Articular chondrocyte of knee joint (primary cell): ENCODE measurements around the gene CDC34. TPM values are rescaled to one million over a fixed set of nuclear protein-coding genes. Genes with fewer than 3 reads are reported as not detected.

Experiments
- total RNA-seq: library from RNA; depleted of rRNA; stranded (reverse); fragments of >200 nt; gene quantifications from 2 replicates; pipeline ENCODE4 v1.2.3, GENCODE V29; 2012

Gene CDC34
- 27.1 and 28.5 TPM in 2 replicates for total RNA-seq

GRCh38 chr19:531753-532560 lies at the start of gene CDC34:
TSS of gene CDC34 (plus strand) at chr19:531760. CDS start at chr19:531932, 172 bp downstream.

GRCh38 chr19:496112-496665 lies 35.4 kb upstream of the CDC34 start, which contains the start of gene MADCAM1:
TSS of gene MADCAM1 (plus strand) at chr19:496486. CDS start at chr19:496500, 14 bp downstream.

GRCh38 chr19:507286-508203 lies 24.0 kb upstream of the CDC34 start, which contains the start of gene TPGS1:
TSS of gene TPGS1 (plus strand) at chr19:507497. CDS start at chr19:507507, 10 bp downstream.

GRCh38 chr19:543910-544608 lies 12.5 kb downstream of the CDC34 start, which contains the start of gene GZMM:
TSS of gene GZMM (plus strand) at chr19:544053. CDS start at chr19:544072, 19 bp downstream.

GRCh38 chr19:572140-572742 lies 40.7 kb downstream of the CDC34 start, which contains the start of gene BSG:
TSS of gene BSG (plus strand) at chr19:572596. CDS start at chr19:572635, 39 bp downstream.

GRCh38 chr19:589693-590395 lies 58.3 kb downstream of the CDC34 start, which contains the start of gene HCN2:
TSS of gene HCN2 (plus strand) at chr19:589881. CDS start at chr19:589946, 65 bp downstream.

Other genes with a start within 250 kb of the CDC34 start
- 0.11 and 0.13 TPM in 2 replicates for gene PLPP2, start 240.4 kb upstream of the CDC34 start, total RNA-seq
- gene MIER2, start 187.0 kb upstream of the CDC34 start, total RNA-seq, result 6.5 and 6.9 TPM in 2 replicates
- gene C2CD4C, start 122.6 kb upstream of the CDC34 start, total RNA-seq, result not detected in 2 replicates
- 0.39 and 1.4 TPM in 2 replicates for gene SHC2, start 70.7 kb upstream of the CDC34 start, total RNA-seq
- gene MADCAM1, start 35.3 kb upstream of the CDC34 start, total RNA-seq, result 0.11 and 0.13 TPM in 2 replicates
- 25.5 and 29.0 TPM in 2 replicates for gene TPGS1, start 24.3 kb upstream of the CDC34 start, total RNA-seq
- not detected in 2 replicates for gene GZMM, start 12.3 kb downstream of the CDC34 start, total RNA-seq
- 245 and 254 TPM in 2 replicates for gene BSG, start 40.8 kb downstream of the CDC34 start, total RNA-seq
- 0.76 and 0.91 TPM in 2 replicates for gene HCN2, start 58.1 kb downstream of the CDC34 start, total RNA-seq
- gene POLRMT, start 101.8 kb downstream of the CDC34 start, total RNA-seq, result 15.9 and 18.4 TPM in 2 replicates
- not detected in 2 replicates for gene FGF22, start 108.1 kb downstream of the CDC34 start, total RNA-seq
- gene RNF126, start 131.5 kb downstream of the CDC34 start, total RNA-seq, result 17.9 and 21.6 TPM in 2 replicates
- 15.9 and 33.2 TPM in 2 replicates for gene FSTL3, start 144.6 kb downstream of the CDC34 start, total RNA-seq
- not detected in 2 replicates for gene PRSS57, start 163.7 kb downstream of the CDC34 start, total RNA-seq
- 7.5 and 9.3 TPM in 2 replicates for gene PALM, start 177.2 kb downstream of the CDC34 start, total RNA-seq
- gene MISP, start 219.4 kb downstream of the CDC34 start, total RNA-seq, result 0.22 and 0.26 TPM in 2 replicates